HG02759 (cell line): ENCODE results near the gene PCDHGA1.
"Not testable (repeated sequence)": the region's sequence is repeated elsewhere in the genome, so short reads cannot be mapped to it uniquely, and the experiment has no call there.

Experiments used
- ATAC-seq: cut with Tn5 transposase; IDR thresholded peaks from one replicate; pipeline ENCODE4 v1.9.1; 2021; ENCODE audit warnings: mild to moderate bottlenecking, moderate library complexity; ENCODE audit not compliant: unreplicated experiment

Gene PCDHGA1

DNA sequence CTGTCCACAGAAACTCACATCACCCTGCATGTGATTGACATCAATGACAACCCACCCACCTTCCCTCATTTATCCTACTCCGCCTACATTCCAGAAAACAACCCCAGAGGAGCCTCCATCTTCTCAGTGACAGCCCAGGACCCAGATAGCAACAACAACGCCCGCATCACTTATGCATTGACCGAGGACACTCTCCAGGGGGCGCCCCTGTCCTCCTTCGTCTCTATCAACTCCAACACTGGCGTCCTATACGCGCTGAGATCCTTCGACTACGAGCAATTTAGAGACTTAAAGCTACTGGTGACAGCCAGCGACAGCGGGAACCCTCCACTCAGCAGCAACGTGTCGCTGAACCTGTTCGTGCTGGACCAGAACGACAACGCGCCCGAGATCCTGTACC lies 15.0 kb downstream of the PCDHGA1 start:
- no peak for ATAC-seq

DNA sequence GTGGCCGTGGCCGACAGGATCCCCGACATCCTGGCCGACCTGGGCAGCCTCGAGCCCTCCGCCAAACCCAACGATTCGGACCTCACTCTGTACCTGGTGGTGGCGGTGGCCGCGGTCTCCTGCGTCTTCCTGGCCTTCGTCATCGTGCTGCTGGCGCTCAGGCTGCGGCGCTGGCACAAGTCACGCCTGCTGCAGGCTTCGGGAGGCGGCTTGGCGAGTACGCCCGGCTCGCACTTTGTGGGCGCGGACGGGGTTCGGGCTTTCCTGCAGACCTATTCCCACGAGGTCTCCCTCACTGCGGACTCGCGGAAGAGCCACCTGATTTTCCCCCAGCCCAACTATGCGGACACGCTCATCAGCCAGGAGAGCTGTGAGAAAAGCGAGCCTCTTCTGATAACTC lies 15.7 kb downstream of the PCDHGA1 start:
- ATAC-seq = not testable (repeated sequence)

DNA sequence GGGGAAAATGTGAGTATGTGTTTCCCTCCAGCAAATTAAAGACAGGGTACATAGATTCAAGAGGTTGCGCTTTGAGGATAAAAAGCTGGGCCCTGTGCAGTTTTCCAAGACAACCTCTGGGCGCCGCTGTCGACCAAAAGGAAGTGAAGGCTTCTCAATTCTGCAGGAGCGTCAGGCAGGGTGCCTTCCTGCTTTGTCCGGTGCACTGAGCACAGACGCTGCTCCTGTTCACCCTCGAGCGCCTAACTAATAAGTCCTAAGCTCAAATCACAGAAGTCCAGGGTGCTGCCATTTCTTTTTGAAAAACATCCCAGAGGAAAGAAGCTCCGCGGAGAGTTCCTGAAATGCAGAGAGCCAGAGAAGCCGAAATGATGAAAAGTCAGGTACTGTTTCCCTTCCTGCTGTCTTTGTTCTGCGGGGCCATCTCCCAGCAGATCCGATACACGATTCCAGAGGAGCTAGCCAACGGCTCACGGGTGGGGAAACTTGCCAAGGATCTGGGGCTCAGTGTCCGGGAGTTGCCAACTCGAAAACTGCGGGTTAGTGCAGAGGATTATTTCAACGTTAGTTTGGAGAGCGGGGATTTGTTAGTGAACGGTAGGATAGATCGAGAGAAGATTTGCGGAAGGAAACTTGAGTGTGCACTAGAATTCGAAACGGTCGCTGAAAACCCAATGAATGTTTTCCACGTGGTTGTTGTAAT lies 19.8 kb downstream of the PCDHGA1 start, which contains the start of gene PCDHGB1:
PCDHGB1 (plus strand) TSS at position 183 of the 703 bp plus-strand sequence; CDS start at position 345, 162 bp downstream.
- no peak for ATAC-seq

GRCh38 chr5:141351591-141351990 lies 21.3 kb downstream of the PCDHGA1 start:
- ATAC-seq = no peak

GRCh38 chr5:141354900-141355469 lies 24.7 kb downstream of the PCDHGA1 start, which contains the start of gene PCDHGA4:
Gene PCDHGA4, plus strand, starts transcription at chr5:141355021. Its CDS starts 87 bp downstream, at chr5:141355108.
- ATAC-seq = no peak

DNA sequence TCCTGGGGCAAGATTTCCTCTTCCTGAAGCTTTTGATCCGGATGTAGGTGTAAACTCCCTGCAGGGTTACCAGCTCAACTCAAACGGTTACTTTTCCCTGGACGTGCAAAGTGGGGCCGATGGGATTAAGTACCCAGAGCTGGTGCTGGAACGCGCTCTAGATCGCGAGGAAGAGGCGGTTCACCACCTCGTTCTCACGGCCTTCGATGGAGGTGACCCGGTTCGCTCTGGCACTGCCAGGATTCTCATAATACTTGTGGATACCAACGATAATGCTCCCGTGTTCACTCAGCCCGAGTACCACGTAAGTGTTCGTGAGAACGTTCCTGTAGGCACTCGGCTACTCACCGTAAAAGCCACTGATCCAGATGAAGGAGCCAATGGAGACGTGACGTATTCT lies 25.3 kb downstream of the PCDHGA1 start:
- ATAC-seq = no peak

- ATAC-seq = no peak
These were observed 25.8 kb downstream of the PCDHGA1 start for GRCh38 chr5:141356133-141356532.

- no peak for ATAC-seq
These were observed 26.6 kb downstream of the PCDHGA1 start for GRCh38 chr5:141356950-141357349.

- ATAC-seq = peak; percentile 78
These were observed 29.6 kb downstream of the PCDHGA1 start, which contains the start of gene PCDHGB2 for GRCh38 chr5:141359790-141360426. Gene PCDHGB2, plus strand, starts transcription at chr5:141359994. Its CDS starts 142 bp downstream, at chr5:141360136.

- no peak for ATAC-seq
These were observed 30.4 kb downstream of the PCDHGA1 start for GRCh38 chr5:141360685-141361084.

GRCh38 chr5:141362719-141363118 lies 32.4 kb downstream of the PCDHGA1 start:
- no peak for ATAC-seq

GRCh38 chr5:141363952-141364660 lies 33.8 kb downstream of the PCDHGA1 start, which contains the start of gene PCDHGA5:
Gene PCDHGA5, plus strand, starts transcription at chr5:141364162. Its CDS starts 169 bp downstream, at chr5:141364331.
- ATAC-seq = no peak

GRCh38 chr5:141366016-141366896 lies 35.9 kb downstream of the PCDHGA1 start:
- no peak for ATAC-seq

DNA sequence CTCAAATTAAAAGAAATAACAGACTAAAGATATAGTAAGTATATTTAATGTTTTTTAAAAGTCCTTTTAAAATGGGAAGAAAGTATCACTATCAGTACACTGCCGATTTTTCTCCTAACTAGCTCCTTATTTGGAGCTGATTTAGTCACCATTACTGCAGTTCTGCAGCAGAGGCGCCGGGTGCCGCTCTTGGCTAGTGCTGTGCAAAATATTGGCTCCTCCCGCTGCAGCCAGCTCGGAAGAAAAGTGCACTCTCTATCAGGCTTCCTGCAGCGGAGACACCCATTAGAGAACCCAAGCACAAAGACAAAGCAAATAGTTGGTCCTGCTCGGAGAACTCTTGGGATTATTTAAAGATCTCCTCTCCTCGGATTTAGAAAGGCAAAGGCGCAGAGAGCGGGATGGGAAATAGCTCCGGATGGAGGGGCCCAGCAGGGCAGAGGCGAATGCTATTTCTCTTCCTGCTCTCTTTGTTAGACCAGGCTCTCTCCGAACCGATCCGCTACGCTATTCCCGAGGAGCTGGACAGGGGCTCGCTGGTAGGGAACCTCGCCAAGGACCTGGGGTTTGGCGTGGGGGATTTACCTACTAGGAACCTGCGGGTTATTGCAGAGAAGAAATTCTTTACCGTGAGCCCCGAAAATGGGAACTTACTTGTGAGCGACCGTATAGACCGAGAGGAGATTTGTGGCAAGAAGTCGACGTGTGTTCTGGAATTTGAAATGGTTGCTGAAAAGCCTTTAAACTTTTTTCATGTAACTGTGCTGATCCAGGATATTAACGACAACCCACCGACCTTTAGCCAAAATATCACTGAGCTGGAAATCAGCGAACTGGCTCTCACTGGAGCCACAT lies 39.9 kb downstream of the PCDHGA1 start, which contains the start of gene PCDHGB3:
PCDHGB3 (plus strand) TSS at position 249 of the 855 bp plus-strand sequence; CDS start at position 402, 153 bp downstream.
- peak; percentile 95 for ATAC-seq

- no peak for ATAC-seq
These were observed 41.5 kb downstream of the PCDHGA1 start for GRCh38 chr5:141371572-141372475.

- no peak for ATAC-seq
These were observed 43.5 kb downstream of the PCDHGA1 start, which contains the start of gene PCDHGA6 for GRCh38 chr5:141373673-141374317. Gene PCDHGA6, plus strand, starts transcription at chr5:141373891. Its CDS starts 193 bp downstream, at chr5:141374084.

- ATAC-seq = no peak
These were observed 44.3 kb downstream of the PCDHGA1 start for GRCh38 chr5:141374627-141375026.
